WI38 (cell line): ENCODE measurements around the gene GSTM4.
A peak's percentile ranks its signal among the peaks of the same experiment; 100 is the strongest.
"Not testable (repeated sequence)": the region's sequence is repeated elsewhere in the genome, so short reads cannot be mapped to it uniquely, and the experiment has no call there.

Experiments used
- H3K4me3 ChIP-seq: 2 replicates; pipeline ENCODE4 v1.5.1; 2011; ENCODE audit warnings: low read depth, mild to moderate bottlenecking, control low read depth, low read length
- TF ChIP-seq, protein P1 (sequence below): IDR thresholded peaks from 2 replicates; pipeline ENCODE4 v1.5.1; 2012; ENCODE audit warnings: low read depth, mild to moderate bottlenecking, control low read depth, low read length

The GSTM4 gene

GRCh38 chr1:109671067-109671466 lies 15.2 kb downstream of the GSTM4 start:
- TF ChIP-seq, protein P1, sequence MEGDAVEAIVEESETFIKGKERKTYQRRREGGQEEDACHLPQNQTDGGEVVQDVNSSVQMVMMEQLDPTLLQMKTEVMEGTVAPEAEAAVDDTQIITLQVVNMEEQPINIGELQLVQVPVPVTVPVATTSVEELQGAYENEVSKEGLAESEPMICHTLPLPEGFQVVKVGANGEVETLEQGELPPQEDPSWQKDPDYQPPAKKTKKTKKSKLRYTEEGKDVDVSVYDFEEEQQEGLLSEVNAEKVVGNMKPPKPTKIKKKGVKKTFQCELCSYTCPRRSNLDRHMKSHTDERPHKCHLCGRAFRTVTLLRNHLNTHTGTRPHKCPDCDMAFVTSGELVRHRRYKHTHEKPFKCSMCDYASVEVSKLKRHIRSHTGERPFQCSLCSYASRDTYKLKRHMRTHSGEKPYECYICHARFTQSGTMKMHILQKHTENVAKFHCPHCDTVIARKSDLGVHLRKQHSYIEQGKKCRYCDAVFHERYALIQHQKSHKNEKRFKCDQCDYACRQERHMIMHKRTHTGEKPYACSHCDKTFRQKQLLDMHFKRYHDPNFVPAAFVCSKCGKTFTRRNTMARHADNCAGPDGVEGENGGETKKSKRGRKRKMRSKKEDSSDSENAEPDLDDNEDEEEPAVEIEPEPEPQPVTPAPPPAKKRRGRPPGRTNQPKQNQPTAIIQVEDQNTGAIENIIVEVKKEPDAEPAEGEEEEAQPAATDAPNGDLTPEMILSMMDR: no peak
- no peak overlapping the region for H3K4me3 ChIP-seq

DNA sequence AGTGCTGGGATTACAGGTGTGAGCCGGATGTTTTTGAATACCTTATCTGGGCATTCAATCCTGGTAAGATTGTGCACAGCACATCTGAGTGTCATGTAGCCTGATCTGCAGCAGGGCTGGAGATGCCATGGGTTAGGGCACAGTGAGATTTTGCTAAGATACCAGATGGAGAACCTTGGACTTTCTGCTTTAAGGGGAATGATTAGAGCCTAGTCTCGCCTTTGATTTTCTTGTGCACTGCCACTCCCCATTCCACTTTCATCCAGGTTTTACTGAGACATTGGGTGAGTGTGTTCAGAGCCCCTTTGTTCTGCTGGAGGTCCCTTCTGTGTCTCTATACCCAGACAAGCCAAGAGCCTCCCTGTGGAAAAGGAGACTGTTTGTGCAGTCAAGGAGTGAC lies 18.0 kb downstream of the GSTM4 start:
- H3K4me3 ChIP-seq: not testable (repeated sequence)

DNA sequence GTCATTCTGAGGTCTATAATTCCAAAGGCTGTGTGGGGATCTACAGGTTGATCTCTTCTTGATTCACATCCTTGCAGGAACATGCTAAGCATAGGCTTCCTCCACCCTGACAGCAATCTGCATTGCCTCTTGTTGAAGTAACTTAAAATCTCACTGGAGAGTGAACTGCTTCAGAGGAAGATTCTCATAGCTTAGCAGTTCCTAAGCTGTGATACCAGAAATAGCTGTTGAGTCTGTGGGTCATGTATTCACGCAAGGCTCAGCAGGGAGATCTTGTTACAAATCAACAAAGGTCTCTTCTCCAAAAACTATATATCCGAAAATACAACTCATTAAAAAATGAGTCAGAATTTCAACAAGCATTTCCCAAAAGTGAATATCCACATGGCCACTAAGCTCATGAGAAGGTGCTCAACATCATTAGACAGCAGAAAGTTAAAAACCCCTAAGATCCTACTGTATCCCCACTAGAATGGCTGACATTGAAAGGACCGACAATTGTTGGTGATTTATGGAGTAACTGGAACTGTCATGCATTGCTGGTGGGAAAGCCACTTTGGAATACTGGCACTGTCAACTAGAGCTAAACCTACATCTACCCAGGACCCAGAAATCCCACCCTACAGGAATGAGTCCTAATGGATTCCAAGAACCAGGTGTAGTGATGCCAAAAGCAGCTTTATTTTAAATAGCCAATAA lies 20.9 kb downstream of the GSTM4 start:
- H3K4me3 ChIP-seq: not testable (repeated sequence)

DNA sequence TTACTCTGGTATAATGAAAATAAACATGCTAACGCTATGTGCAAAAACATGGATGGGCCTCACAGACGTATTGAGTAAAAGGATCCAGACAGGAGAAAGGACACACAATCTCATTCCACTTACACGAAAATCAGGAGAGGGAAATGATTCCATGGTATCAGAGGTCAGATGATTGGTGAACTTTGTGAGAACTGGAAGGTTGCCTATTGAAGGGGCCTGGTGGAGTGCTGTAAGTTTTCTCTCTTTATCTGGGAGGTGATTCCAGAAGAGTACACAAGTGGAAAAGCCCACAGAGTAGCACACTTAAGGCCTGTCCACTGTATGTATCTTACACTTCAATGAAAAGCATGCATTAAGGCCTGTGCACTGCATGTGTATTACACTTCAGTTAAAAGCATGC lies 21.6 kb downstream of the GSTM4 start:
- H3K4me3 ChIP-seq: no peak overlapping the region
- TF ChIP-seq, protein P1: no peak

DNA sequence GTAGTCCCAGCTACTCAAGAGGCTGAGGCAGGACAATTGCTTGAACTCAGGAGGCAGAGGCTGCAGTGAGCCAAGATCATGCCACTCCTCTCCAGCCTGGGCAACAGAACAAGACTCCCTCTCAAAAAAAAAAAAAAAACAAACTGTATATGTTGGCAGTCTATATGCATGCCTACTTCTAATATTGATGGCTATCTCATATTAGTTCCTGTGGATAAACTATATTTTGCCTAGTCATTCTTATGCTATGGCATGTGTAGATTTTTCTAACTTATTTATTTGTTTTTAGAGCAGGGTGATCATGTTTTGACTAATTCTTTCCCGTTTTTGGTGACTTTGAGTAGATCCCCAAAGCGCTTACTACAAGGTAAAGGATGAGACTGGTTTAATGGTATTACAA lies 22.7 kb downstream of the GSTM4 start:
- not testable (repeated sequence) for H3K4me3 ChIP-seq

- H3K4me3 ChIP-seq: not testable (repeated sequence)
Observed at GRCh38 chr1:109684777-109685176, 28.9 kb downstream of the GSTM4 start.

DNA sequence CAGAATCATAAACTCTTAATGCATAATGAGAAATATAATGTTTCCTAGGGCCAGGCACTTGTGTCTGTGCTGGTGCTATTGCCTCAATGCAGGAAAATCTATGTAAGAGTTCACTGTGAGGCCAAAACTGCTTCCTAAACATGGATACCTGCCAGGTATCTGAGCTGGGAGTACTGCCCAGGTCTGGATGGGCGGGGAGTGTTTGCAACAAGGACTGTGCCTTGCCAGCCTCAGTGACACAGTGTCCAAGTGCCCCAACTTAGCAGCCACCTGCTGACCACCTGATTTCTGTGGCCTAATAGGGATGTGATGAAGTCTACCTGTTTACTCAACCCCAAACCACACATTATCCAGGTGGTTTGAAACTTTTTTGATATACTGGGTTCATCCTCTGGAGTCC lies 29.5 kb downstream of the GSTM4 start:
- not testable (repeated sequence) for H3K4me3 ChIP-seq

GRCh38 chr1:109685890-109686289 lies 30.0 kb downstream of the GSTM4 start:
- not testable (repeated sequence) for H3K4me3 ChIP-seq

DNA sequence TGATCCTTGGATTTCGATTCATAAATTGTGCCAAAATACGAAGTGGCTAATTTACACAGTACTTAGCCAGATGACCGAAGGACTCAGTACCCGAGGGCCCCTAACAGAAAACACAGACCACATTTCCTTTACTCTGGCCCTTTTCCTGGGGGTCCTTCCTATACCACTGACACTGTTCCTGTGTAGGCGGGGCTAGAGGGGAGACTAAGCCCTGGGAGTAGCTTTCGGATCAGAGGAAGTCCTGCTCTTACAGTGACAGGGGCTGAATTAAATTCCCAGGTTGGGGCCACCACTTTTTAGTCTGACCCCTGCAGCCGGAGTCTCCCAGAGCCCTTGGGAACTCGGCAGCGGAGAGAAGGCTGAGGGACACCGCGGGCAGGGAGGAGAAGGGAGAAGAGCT lies 31.2 kb downstream of the GSTM4 start:
- H3K4me3 ChIP-seq: not testable (repeated sequence)

GRCh38 chr1:109687641-109688499 lies 32.0 kb downstream of the GSTM4 start, which contains the start of gene GSTM1:
Gene GSTM1 (plus strand): TSS chr1:109687817. CDS start chr1:109687874, 57 bp downstream.
- H3K4me3 ChIP-seq: peak within 1 kb of the TSS; percentile 59

GRCh38 chr1:109689844-109690405 lies 34.0 kb downstream of the GSTM4 start:
- no peak overlapping the region for H3K4me3 ChIP-seq
- TF ChIP-seq, protein P1: no peak

More at GRCh38 chr1:109687641-109688499, 32.0 kb downstream of the GSTM4 start, which contains the start of gene GSTM1:
- TF ChIP-seq, protein P1: no peak
